Skeletal muscle cell (primary cell): ENCODE data around the gene PDLIM5.
"Not testable (repeated sequence)": the region's sequence is repeated elsewhere in the genome, so short reads cannot be mapped to it uniquely, and the experiment has no call there.

Experiments used
- DNase-seq: peaks from one replicate; pipeline ENCODE4 v3.0.0-alpha.2; 2010; ENCODE audit warnings: low read depth
- H3K4me3 ChIP-seq: 2 replicates; pipeline ENCODE4 v1.5.1; 2011; ENCODE audit warnings: low read depth, mild to moderate bottlenecking, control low read depth, low read length, moderate library complexity

The PDLIM5 gene

GRCh38 chr4:94484818-94485217 is 33.1 kb downstream of the PDLIM5 start:
- DNase-seq, result no peak
- H3K4me3 ChIP-seq, result no peak overlapping the region

DNA sequence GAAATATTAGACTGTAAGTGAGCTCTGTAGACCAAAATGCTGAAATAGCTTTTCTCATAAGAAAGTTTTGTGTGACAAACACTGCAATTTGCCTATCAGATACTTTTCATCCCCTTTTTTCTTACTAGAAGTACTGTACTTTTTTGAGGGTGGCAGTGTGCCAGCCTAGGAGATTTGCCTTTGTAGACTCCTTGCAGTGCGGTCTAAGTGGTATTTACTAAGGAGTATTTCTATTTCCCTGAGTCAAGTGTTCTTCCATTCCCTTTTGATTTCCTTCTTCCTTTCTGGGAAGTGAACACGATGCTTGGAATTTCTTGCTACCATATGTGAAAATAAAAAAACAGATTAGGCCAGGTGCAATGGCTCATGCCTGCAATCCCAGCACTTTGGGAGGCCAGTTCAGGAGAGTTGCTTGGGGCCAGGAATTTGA is 34.6 kb downstream of the PDLIM5 start:
- no peak for DNase-seq
- no peak overlapping the region for H3K4me3 ChIP-seq

- H3K4me3 ChIP-seq, result no peak overlapping the region
Observed at GRCh38 chr4:94488670-94489069, 36.9 kb downstream of the PDLIM5 start.

DNA sequence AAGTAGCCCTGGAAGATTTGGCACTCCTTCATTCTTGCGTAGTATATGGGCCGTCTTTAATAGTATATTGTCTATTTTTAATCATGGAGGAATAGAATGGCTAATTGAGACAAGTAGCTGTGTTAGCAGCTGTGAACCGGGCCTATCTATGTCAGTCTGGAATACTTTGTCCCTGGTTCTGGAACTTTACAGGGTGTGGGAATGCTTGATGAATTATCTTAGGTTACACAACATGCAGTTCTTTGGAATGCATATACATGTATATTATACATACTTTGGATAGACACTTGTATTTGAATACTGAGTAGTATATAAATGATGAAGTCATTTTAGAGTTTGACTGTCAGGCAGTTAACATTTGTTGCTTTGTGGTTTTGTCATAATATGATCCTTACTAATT is 37.4 kb downstream of the PDLIM5 start:
- H3K4me3 ChIP-seq, result no peak overlapping the region

More at GRCh38 chr4:94488670-94489069, 36.9 kb downstream of the PDLIM5 start:
- DNase-seq, result no peak

DNA sequence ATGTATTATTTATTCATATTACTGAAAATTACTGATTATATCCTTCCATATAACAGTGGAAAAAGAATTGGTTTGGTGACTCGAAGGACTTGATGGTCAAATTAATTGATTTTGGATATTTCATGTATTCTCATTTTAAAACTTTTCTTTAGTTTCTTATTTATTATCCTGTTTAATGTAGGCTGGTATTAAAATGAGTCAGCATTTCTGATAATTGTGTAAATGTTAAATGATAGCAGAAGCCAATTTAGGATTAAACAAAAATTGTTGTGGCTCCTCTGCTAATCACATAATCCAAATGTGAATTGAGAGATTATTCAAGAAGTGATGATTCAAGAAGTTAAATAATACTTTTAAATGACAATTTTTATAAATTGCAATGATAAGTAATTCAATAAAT is 38.7 kb downstream of the PDLIM5 start:
- no peak for DNase-seq
- H3K4me3 ChIP-seq, result no peak overlapping the region

More for the DNA sequence above, 37.4 kb downstream of the PDLIM5 start:
- no peak for DNase-seq

DNA sequence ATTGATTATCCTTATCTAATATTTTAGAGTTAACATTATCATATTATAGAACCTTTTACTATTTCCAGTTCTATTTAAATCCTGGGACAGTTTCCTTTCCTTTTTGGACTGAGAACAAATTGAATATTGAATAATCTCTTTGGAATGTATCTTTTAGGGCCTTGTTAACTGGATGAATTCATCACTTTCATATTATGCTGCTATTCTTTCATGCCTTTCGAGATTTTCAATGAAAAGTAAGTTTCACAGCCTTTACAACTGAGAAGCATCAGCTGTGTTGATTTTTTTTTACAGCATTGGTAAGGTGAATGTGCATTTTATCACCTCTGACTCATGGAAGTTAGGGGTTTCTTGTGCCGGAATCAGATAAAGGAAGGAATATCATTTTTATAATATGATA is 39.6 kb downstream of the PDLIM5 start:
- no peak overlapping the region for H3K4me3 ChIP-seq
- no peak for DNase-seq

GRCh38 chr4:94495408-94495807 is 43.7 kb downstream of the PDLIM5 start:
- DNase-seq, result no peak
- H3K4me3 ChIP-seq, result no peak overlapping the region

GRCh38 chr4:94497690-94498089 is 45.9 kb downstream of the PDLIM5 start:
- H3K4me3 ChIP-seq, result no peak overlapping the region

GRCh38 chr4:94498502-94498901 is 46.8 kb downstream of the PDLIM5 start:
- DNase-seq, result no peak
- no peak overlapping the region for H3K4me3 ChIP-seq

More at GRCh38 chr4:94497690-94498089, 45.9 kb downstream of the PDLIM5 start:
- DNase-seq, result no peak

DNA sequence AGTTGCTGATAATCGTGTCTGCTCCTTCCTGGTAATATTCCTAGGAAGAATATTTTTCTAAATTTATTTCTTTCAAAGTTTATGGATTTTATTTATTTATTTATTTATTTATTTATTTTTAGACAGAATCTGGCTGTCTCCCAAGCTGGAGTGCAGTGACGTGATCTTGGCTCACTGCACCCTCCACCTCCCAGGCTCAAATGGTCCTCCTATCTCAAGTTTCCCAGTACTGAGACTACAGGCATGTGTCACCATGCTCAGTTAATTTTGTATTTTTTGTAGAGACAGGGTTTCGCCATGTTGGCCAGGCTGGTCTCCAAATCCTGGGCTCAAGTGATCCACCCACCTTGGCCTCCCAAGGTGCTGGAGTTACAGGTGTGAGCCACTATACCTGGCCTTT is 48.9 kb downstream of the PDLIM5 start:
- DNase-seq, result no peak
- no peak overlapping the region for H3K4me3 ChIP-seq

- H3K4me3 ChIP-seq, result no peak overlapping the region
- DNase-seq, result no peak
Observed at GRCh38 chr4:94504545-94504944, 52.8 kb downstream of the PDLIM5 start.

DNA sequence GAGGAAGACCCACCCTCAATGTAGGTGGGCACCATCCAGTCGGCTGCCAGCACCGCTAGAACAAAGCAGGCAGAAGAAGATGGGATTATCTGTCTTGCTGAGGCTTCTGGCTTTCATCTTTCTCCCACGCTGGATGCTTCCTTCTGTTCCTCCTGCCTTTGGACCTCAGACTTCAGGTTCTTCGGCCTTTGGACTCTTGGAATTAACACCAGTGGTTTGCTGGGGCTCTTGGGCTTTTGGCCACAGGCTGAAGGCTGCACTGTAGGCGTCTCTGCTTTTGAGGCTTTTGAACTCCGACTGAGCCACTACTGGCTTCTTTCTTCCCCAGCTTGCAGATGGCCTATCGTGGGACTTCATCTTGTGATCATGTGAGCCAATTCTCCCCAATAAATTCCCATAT is 55.1 kb downstream of the PDLIM5 start:
- no peak overlapping the region for H3K4me3 ChIP-seq
- no peak for DNase-seq

DNA sequence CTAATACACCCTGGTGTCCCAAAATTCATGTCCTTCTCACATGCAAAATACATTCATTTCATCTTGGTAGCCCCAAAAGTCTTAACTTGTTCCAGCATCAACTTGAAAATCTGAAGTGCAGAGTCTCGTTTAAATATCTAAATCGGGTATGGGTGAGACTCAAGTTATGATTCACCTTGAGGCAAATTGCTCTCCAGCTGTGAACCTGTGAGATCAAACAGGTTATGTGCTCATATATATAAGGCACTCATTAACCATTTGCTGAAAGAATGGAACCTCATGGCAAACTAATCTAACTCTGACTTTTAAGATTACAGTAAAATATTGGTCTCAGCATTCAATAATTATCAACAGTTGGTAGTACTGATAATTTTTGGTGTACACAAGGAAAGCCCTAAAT is 55.5 kb downstream of the PDLIM5 start:
- no peak for DNase-seq
- H3K4me3 ChIP-seq, result no peak overlapping the region

DNA sequence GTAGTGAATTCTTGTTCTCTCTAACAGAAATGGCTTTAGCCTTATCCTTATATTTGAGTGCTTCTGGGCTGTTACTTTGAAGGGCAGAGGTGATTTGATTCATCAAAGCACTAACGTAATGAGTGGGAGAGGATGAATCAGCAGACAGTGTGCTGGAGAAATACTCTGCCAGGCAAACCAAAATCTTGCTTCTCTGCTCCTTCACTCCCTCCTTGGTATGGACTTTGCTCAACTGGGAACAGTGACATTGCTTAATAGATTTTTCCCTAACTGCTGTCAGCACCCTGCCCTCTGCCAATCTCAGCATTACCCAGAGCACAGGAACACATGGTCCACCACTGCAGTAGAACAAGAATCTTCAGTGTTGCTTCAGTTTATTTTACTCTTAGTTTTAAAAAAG is 56.0 kb downstream of the PDLIM5 start:
- DNase-seq, result peak; percentile 97
- H3K4me3 ChIP-seq, result no peak overlapping the region

GRCh38 chr4:94508296-94508695 is 56.6 kb downstream of the PDLIM5 start:
- no peak for DNase-seq
- no peak overlapping the region for H3K4me3 ChIP-seq

DNA sequence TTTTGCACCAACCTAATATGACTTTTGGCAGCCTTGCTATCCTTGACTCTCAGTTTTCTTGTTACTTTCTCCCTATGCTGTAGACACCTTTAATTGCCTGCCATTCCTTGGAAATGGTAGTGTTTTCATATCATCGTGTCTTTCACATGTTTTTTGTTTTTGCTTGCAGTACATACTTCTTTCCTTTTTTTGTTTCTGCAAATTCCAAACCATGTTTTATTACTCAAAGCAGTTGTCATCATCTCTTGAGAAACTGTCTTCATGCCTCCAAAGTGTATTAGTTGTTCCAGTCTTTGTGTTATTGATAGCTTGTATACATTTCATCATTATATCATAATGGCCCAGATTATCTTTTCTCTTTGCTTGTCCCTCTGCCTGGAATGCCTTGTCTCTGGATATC is 57.1 kb downstream of the PDLIM5 start:
- DNase-seq, result no peak
- no peak overlapping the region for H3K4me3 ChIP-seq

GRCh38 chr4:94511591-94511990 is 59.8 kb downstream of the PDLIM5 start:
- DNase-seq, result no peak

DNA sequence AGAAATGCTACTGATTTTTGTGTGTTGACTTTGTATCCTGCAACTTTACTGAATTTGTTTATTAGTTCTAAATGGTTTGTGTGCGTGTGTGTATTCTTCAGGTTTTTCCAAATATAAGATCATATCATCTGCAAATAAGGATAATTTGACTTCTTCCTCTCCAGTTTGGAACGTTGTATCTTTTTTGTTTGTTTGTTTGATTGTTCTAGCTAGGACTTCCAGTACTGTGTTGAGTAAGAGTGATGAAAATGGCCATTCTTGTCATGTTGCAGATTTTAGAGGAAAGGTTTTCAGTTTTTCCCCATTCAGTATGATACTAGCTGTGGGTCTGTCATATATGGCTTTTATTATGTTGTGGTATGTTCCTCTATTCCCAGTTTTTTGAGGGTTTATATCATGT is 61.8 kb downstream of the PDLIM5 start:
- not testable (repeated sequence) for DNase-seq, H3K4me3 ChIP-seq

More at GRCh38 chr4:94511591-94511990, 59.8 kb downstream of the PDLIM5 start:
- no peak overlapping the region for H3K4me3 ChIP-seq

- no peak for DNase-seq
- no peak overlapping the region for H3K4me3 ChIP-seq
Observed at GRCh38 chr4:94515365-94515764, 63.6 kb downstream of the PDLIM5 start.

DNA sequence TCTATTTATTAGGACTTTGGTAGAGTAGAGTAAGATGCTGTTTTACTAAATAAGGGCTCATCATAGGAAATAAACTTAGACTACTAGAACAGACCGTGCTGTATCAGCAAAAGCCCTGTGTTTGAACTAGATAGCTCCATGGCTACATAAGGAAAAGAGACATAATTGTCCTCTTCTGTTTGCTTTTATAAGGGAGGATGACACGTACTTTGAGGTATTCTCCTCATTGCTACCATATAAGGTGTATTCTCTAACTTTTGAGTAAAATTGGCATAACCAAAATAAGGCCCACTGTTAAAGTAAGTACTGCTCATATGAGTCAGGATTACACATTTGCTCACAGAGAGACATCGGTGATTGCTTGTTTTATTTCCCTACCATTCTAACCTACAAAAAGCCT is 64.3 kb downstream of the PDLIM5 start:
- no peak overlapping the region for H3K4me3 ChIP-seq
- DNase-seq, result peak; percentile 73

GRCh38 chr4:94516999-94517398 is 65.3 kb downstream of the PDLIM5 start:
- no peak overlapping the region for H3K4me3 ChIP-seq

DNA sequence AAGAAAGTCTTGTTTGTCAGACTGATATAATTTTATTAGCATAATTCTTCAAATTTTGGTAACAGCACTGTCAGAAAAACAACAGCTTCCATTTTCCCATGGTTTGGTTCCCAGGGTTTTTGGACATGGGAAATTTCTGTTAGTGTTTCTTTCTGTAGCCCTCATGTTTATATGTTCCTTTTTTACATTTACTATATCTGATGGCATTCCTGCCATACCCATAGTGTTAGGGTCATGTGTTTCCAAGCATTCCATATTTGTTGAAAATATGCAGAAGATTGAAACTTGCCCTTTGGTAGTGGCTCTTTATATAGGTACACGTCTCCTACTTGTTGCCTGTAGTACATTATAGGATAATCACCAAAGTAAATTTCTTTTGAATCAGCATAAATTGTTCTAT is 65.8 kb downstream of the PDLIM5 start:
- H3K4me3 ChIP-seq, result no peak overlapping the region
- DNase-seq, result no peak

More at GRCh38 chr4:94516999-94517398, 65.3 kb downstream of the PDLIM5 start:
- DNase-seq, result no peak
